Lung (tissue), 12 donors: ENCODE results near the gene CYP4V2. TPM values are rescaled to one million over a fixed set of nuclear protein-coding genes. Genes with fewer than 3 reads are reported as not detected.

Experiments
- ATAC-seq: fragments of 200-7000 bp; cut with Tn5 transposase; one replicate; pipeline ENCODE4 v1.9.1; 2020; ENCODE audit warnings: moderate number of reproducible peaks; ENCODE audit not compliant: insufficient read depth, low FRiP score
- DNase-seq, 3 donors: peaks; one replicate each; pipeline ENCODE4 v3.0.0-alpha.2; 2013 to 2017
- H3K27ac ChIP-seq, 2 donors: one replicate each; pipeline ENCODE4 v1.5.1; 2013; ENCODE audit warnings: mild to moderate bottlenecking in 2 of 2, moderate library complexity in 2 of 2, control low read depth in 1 of 2, inconsistent platforms in 1 of 2, low read depth in 1 of 2, low read length in 1 of 2
- H3K27me3 ChIP-seq, 3 donors: one replicate each; pipeline ENCODE4 v1.5.1; 2013; ENCODE audit warnings: low read length in 2 of 3; ENCODE audit not compliant: control insufficient read depth in 3 of 3, insufficient read depth in 3 of 3
- H3K36me3 ChIP-seq, 4 donors: one replicate each; pipeline ENCODE4 v1.5.1; 2013; ENCODE audit warnings: low read length in 4 of 4, mild to moderate bottlenecking in 1 of 4, moderate library complexity in 1 of 4; ENCODE audit not compliant: control insufficient read depth in 4 of 4, insufficient read depth in 4 of 4
- H3K4me1 ChIP-seq, 5 donors: one replicate each; pipeline ENCODE4 v1.5.1; 2013; ENCODE audit warnings: low read length in 5 of 5, mild to moderate bottlenecking in 2 of 5, moderate library complexity in 1 of 5; ENCODE audit not compliant: control insufficient read depth in 5 of 5, insufficient read depth in 5 of 5
- H3K4me3 ChIP-seq: one replicate; pipeline ENCODE4 v1.5.1; 2013; ENCODE audit warnings: mild to moderate bottlenecking, control low read depth, moderate library complexity
- H3K9ac ChIP-seq, 2 donors: one replicate each; pipeline ENCODE4 v1.5.1; 2013; ENCODE audit warnings: low read length in 2 of 2, control low read depth in 1 of 2; ENCODE audit not compliant: insufficient read depth in 1 of 2
- H3K9me3 ChIP-seq, 4 donors: one replicate each; pipeline ENCODE4 v1.5.1; 2013; ENCODE audit warnings: low read length in 3 of 4, mild to moderate bottlenecking in 1 of 4, moderate library complexity in 1 of 4; ENCODE audit not compliant: control insufficient read depth in 4 of 4, insufficient read depth in 3 of 4
- CTCF ChIP-seq: IDR thresholded peaks from 2 replicates; pipeline ENCODE4 v1.5.1; 2012; ENCODE audit warnings: mild to moderate bottlenecking; ENCODE audit errors: control extremely low read depth, extremely low read depth
- WGBS, 2 donors: extraction: QIAGEN DNeasy Blood & Tissue Kit; methylation state at CpG; one replicate each; pipeline ENCODE4 v1.1.7; 2013; 5-methylcytosine and 5-hydroxymethylcytosine counted together
- polyA plus RNA-seq, 2 donors: library from polyadenylated mRNA; stranded (reverse); fragments of 200-250 nt; gene quantifications; one replicate each; pipeline ENCODE4 v1.2.1, GENCODE V29; 2013
- total RNA-seq, 2 donors: library from RNA; depleted of rRNA in 1 of 2; stranded (reverse); fragments of >200 nt in 1 of 2; gene quantifications; one replicate each; pipeline ENCODE4 v1.2.1, GENCODE V29; 2014 to 2021
- donor health status: control.
- donor health status: control.
- donor health status: Bipolar disorder and iron deficiency.
- donor health status: healthy.
- donor health status: DM: yes; HTN: yes; CAD: no.

The CYP4V2 gene
- total and polyA plus RNA-seq, 4 donors: 13.4 to 36.2 (median 22.9) TPM

GRCh38 chr4:186196063-186196462 is 4.7 kb downstream of the CYP4V2 start:
- no peak for DNase-seq
- Histone ChIP-seq H3K27me3 (no peaks in the 10 kb centered on the region), H3K9ac (no peak overlapping the region), H3K36me3 (peaks cover 4 to 11% (median 6%) of the 10 kb centered on the region in 4 donors), H3K27ac (no peak overlapping the region), H3K4me1 (peaks cover 0 to 9% (median 4%) of the 10 kb centered on the region in 5 donors), H3K4me3 (no peak overlapping the region), H3K9me3 (no peaks in the 10 kb centered on the region)
- no peak for ATAC-seq
- 98 to 99% methylated on average over 6 of the region's 6 CpGs for WGBS, 2 donors
- no peak for TF ChIP-seq CTCF

DNA sequence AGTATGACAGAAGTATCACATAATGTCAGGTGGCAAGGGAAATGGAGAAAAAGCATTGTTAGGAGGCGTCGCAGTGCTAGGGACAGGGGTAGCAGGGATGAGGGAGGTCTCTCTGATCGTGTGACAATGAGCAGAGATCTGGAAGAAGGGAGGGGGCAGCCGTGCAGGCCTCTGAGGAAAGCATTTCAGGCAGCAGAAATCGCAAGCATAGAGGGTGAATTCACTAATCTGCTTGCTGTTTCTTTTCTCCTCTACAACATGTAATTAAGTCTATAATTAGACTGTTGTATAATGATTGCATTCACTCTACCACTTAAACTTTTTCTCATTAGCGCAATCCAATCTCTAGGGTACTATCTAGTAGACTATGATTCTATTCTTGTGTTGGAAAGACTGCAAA is 9.1 kb downstream of the CYP4V2 start:
- H3K4me3 ChIP-seq: no peak overlapping the region
- WGBS, 2 donors: 90 to 92% methylated on average over 6 of the region's 6 CpGs
- TF ChIP-seq CTCF: no peak
- peaks cover 3 to 7% (median 4%) of the 10 kb centered on the region in 4 donors for H3K36me3 ChIP-seq
- no peaks in the 10 kb centered on the region for H3K27me3 ChIP-seq
- no peaks in the 10 kb centered on the region for H3K9me3 ChIP-seq
- ATAC-seq (no peak), DNase-seq (no peak)
- no peak overlapping the region for H3K9ac ChIP-seq
- H3K27ac ChIP-seq: no peak overlapping the region
- peaks cover 0 to 14% (median 0%) of the 10 kb centered on the region in 5 donors for H3K4me1 ChIP-seq

DNA sequence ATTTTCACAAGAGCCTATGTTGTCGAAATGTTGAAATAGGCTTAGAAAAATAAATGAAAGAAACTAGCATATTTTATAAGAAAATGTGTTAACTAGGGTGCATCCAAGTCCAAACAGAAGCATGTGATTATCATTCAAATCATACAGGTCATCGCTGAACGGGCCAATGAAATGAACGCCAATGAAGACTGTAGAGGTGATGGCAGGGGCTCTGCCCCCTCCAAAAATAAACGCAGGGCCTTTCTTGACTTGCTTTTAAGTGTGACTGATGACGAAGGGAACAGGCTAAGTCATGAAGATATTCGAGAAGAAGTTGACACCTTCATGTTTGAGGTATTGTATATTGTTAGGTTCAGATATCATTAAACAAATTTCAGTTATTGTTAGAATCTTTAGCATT is 9.6 kb downstream of the CYP4V2 start:
- no peak overlapping the region for H3K4me3 ChIP-seq
- H3K27me3 ChIP-seq: no peaks in the 10 kb centered on the region
- no peak overlapping the region for H3K27ac ChIP-seq
- ATAC-seq: no peak
- 89 to 93% methylated on average over 7 of the region's 7 CpGs for WGBS, 2 donors
- peaks cover 2 to 7% (median 4%) of the 10 kb centered on the region in 4 donors for H3K36me3 ChIP-seq
- TF ChIP-seq CTCF: no peak
- peaks cover 0 to 14% (median 0%) of the 10 kb centered on the region in 5 donors for H3K4me1 ChIP-seq
- H3K9ac ChIP-seq: no peak overlapping the region
- no peak for DNase-seq
- no peaks in the 10 kb centered on the region for H3K9me3 ChIP-seq
